Liver (tissue), 2 donors: Measurements from ENCODE around the gene CZIB.

ENCODE experiments used
- FOXA1 ChIP-seq: IDR thresholded peaks from 2 replicates; pipeline ENCODE4 v1.6.1; 2016; ENCODE audit warnings: antibody characterized with exemption
- TF ChIP-seq, protein P1 (sequence below): fragments of 150-350 bp; IDR thresholded peaks from 2 replicates; pipeline ENCODE4 v1.5.1; 2017; ENCODE audit warnings: improper control_type of control experiment, low read depth, low read length; ENCODE audit not compliant: missing input control
- donor health status: healthy.

DNA sequence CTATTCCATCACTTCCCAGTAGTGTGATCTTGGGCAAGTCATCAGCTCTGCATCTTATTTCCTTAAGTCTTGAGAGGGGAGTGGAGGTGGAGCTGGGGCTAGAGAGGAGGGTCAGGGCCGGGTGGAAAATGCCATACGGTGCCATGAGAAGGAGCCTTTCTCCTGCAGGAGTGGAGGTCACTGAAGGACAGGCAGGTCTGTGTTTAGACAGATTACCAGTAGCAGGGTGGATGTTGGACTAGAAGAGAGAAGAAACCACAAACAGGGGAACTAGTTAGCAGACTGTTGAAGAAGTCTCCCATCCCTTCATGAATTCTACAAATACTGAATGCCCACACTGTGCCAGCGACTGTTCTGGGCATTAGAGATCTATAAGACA lies 37.7 kb downstream of the CZIB start:
- TF ChIP-seq, protein P1, sequence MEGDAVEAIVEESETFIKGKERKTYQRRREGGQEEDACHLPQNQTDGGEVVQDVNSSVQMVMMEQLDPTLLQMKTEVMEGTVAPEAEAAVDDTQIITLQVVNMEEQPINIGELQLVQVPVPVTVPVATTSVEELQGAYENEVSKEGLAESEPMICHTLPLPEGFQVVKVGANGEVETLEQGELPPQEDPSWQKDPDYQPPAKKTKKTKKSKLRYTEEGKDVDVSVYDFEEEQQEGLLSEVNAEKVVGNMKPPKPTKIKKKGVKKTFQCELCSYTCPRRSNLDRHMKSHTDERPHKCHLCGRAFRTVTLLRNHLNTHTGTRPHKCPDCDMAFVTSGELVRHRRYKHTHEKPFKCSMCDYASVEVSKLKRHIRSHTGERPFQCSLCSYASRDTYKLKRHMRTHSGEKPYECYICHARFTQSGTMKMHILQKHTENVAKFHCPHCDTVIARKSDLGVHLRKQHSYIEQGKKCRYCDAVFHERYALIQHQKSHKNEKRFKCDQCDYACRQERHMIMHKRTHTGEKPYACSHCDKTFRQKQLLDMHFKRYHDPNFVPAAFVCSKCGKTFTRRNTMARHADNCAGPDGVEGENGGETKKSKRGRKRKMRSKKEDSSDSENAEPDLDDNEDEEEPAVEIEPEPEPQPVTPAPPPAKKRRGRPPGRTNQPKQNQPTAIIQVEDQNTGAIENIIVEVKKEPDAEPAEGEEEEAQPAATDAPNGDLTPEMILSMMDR, result no peak
- TF ChIP-seq FOXA1, result no peak
